H1 (cell line): ENCODE data around the gene JPH3. TPM values are rescaled to one million over a fixed set of nuclear protein-coding genes. Genes with fewer than 3 reads are reported as not detected.

ENCODE experiments used
- BACH1 ChIP-seq: IDR thresholded peaks from 2 replicates; pipeline ENCODE4 v1.6.1; 2012; ENCODE audit warnings: low read length, improper control_type of control experiment
- BRCA1 ChIP-seq: IDR thresholded peaks from 2 replicates; pipeline ENCODE4 v1.6.1; 2012; ENCODE audit warnings: low read depth, low read length, improper control_type of control experiment
- CHD2 ChIP-seq: IDR thresholded peaks from 2 replicates; pipeline ENCODE4 v1.6.1; 2012; ENCODE audit warnings: low read length, improper control_type of control experiment
- CHD7 ChIP-seq: fragments of 300-600 bp; sonication (generic); IDR thresholded peaks from 2 replicates; pipeline ENCODE4 v1.7.1; 2012; ENCODE audit warnings: low read length, moderate library complexity, mild to moderate bottlenecking, inconsistent platforms; ENCODE audit not compliant: insufficient replicate concordance
- EGR1 ChIP-seq: IDR thresholded peaks from 2 replicates; pipeline ENCODE4 v1.6.1; 2011; ENCODE audit warnings: low read depth, low read length, borderline replicate concordance
- EZH2 ChIP-seq: fragments of 200-600 bp; sonication (generic); IDR thresholded peaks from 2 replicates; pipeline ENCODE4 v1.7.1; 2012; ENCODE audit warnings: low read depth, mild to moderate bottlenecking, moderate library complexity, low read length, inconsistent platforms; ENCODE audit not compliant: severe bottlenecking
- GABPA ChIP-seq: IDR thresholded peaks from 2 replicates; pipeline ENCODE4 v1.6.1; 2011; ENCODE audit warnings: mild to moderate bottlenecking, low read length, moderate library complexity, borderline replicate concordance; ENCODE audit not compliant: insufficient read depth
- HDAC2 ChIP-seq, 2 experiments: fragments of 300-600 bp in 1 of 2; sonication (generic) in 1 of 2; IDR thresholded peaks; 2 replicates each; pipeline ENCODE4 v1.6.1; 2011 to 2012; ENCODE audit warnings: low read depth in 2 of 2, low read length in 2 of 2, mild to moderate bottlenecking in 2 of 2, moderate library complexity in 2 of 2, borderline replicate concordance in 1 of 2, inconsistent platforms in 1 of 2
- RXRA ChIP-seq: IDR thresholded peaks from 2 replicates; pipeline ENCODE4 v1.6.1; 2011; ENCODE audit warnings: low read depth, mild to moderate bottlenecking, low read length, moderate library complexity; ENCODE audit not compliant: insufficient read depth
- SAP30 ChIP-seq: fragments of 300-600 bp; sonication (generic); IDR thresholded peaks from 2 replicates; pipeline ENCODE4 v1.7.1; 2012; ENCODE audit warnings: low read length, moderate library complexity, mild to moderate bottlenecking, inconsistent platforms; ENCODE audit not compliant: insufficient read depth, insufficient replicate concordance
- TCF12 ChIP-seq: IDR thresholded peaks from 2 replicates; pipeline ENCODE4 v1.6.1; 2011; ENCODE audit warnings: low read depth, mild to moderate bottlenecking, low read length
- polyA plus RNA-seq, 7 experiments: library from polyadenylated mRNA; depleted of rRNA in 3 of 7; stranded (reverse) in 5 of 7; unstranded in 2 of 7; fragments of >200 nt in 5 of 7; fragments of 200-250 nt in 2 of 7; gene quantifications; 1 replicate in 5 of 7; 2 replicates in 1 of 7; 4 replicates in 1 of 7; pipeline versions ENCODE4 v1.2.1 to v1.2.3, GENCODE V29; 2011 to 2013; ENCODE audit warnings: missing spikeins in 2 of 7, mixed read lengths in 2 of 7
- total RNA-seq: library from RNA; stranded (reverse); fragmentation: NEBNext Ultra II Directional; extraction: Animal tissue kit (Norgen Biotek cat#: 25700); gene quantifications from 2 replicates; pipeline ENCODE4 v1.2.1, GENCODE V29; 2021

The JPH3 gene
- total and polyA plus RNA-seq, 2 of the 8 experiments (the other 6 are each of a cell fraction or from before 2014, with no cell fraction given) = 10.3 to 28.3 TPM

- TF ChIP-seq CHD7 (no peak), BACH1 (no peak), EZH2 (no peak), RXRA (no peak), SAP30 (no peak), HDAC2 (IDR thresholded peaks at IDR 0.05; ENCODE audit: borderline replicate concordance in 1 of 2, low read depth in 2 of 2, low read length in 2 of 2) (no peak), GABPA (no peak), CHD2 (no peak), EGR1 (no peak), BRCA1 (no peak), TCF12 (no peak)
These were observed 69.5 kb downstream of the JPH3 start (continued) for GRCh38 chr16:87671715-87672270.
